Measurements from ENCODE around the gene XPR1.
"Not testable (repeated sequence)": the region's sequence is repeated elsewhere in the genome, so short reads cannot be mapped to it uniquely, and the experiment has no call there.

The XPR1 gene

GRCh38 chr1:180842491-180843275, 210.9 kb downstream of the XPR1 start:
- no peak for DNase-seq

- no peak for DNase-seq
Measured at GRCh38 chr1:180845352-180845751, 213.5 kb downstream of the XPR1 start.

- DNase-seq: no peak
Measured at GRCh38 chr1:180848191-180848590, 216.4 kb downstream of the XPR1 start.

GRCh38 chr1:180849031-180849775, 217.4 kb downstream of the XPR1 start:
- DNase-seq: no peak

- no peak for DNase-seq
Measured at GRCh38 chr1:180851995-180852887, 220.4 kb downstream of the XPR1 start.

- no peak for DNase-seq
Measured at GRCh38 chr1:180854001-180854400, 222.2 kb downstream of the XPR1 start.

GRCh38 chr1:180854456-180854855, 222.6 kb downstream of the XPR1 start:
- DNase-seq: no peak

GRCh38 chr1:180857947-180858725, 226.3 kb downstream of the XPR1 start:
- DNase-seq: not testable (repeated sequence)

- no peak for DNase-seq
Measured at GRCh38 chr1:180859306-180859705, 227.5 kb downstream of the XPR1 start.

GRCh38 chr1:180860535-180860934, 228.7 kb downstream of the XPR1 start:
- no peak for DNase-seq

- DNase-seq: no peak
Measured at GRCh38 chr1:180862305-180862704, 230.5 kb downstream of the XPR1 start.

- DNase-seq: peak; percentile 30 to 55
Measured at GRCh38 chr1:180863158-180863775, 231.4 kb downstream of the XPR1 start.

GRCh38 chr1:180881806-180882509, 250.1 kb downstream of the XPR1 start:
- DNase-seq: peak; percentile 26 to 76

GRCh38 chr1:180884588-180885300, 252.9 kb downstream of the XPR1 start:
- no peak for DNase-seq

- no peak for DNase-seq
Measured at GRCh38 chr1:180886338-180886737, 254.5 kb downstream of the XPR1 start.

- no peak for DNase-seq
Measured at GRCh38 chr1:180887841-180888240, 256.0 kb downstream of the XPR1 start.

GRCh38 chr1:180888870-180889269, 257.0 kb downstream of the XPR1 start:
- DNase-seq: no peak

GRCh38 chr1:180889325-180889724, 257.5 kb downstream of the XPR1 start:
- DNase-seq: no peak

GRCh38 chr1:180892272-180892671, 260.4 kb downstream of the XPR1 start:
- DNase-seq: no peak

GRCh38 chr1:180892675-180893074, 260.9 kb downstream of the XPR1 start:
- DNase-seq: no peak

- DNase-seq: no peak
Measured at GRCh38 chr1:180893614-180894013, 261.8 kb downstream of the XPR1 start.
